OCI-LY7 (cell line): ENCODE results near the gene TMX1. TPM values are rescaled to one million over a fixed set of nuclear protein-coding genes. Genes with fewer than 3 reads are reported as not detected.

Experiments
- BruUV-seq: library from RNA; stranded (reverse); fragments of 400-500 nt; replicated peaks from 2 replicates; lab custom pipeline; 2021; lab: Mats Ljungman, UMichigan
- CTCF ChIA-PET: fragments of 300-600 bp; sonication (Branson Sonifier 250); formaldehyde crosslinking; loops from one replicate; lab custom pipeline; 2022; ENCODE audit warnings: antibody characterized with exemption; ENCODE audit not compliant: unreplicated experiment; lab: Charles Lee
- POLR2A ChIA-PET: fragments of 300-600 bp; sonication (Branson Sonifier 250); formaldehyde crosslinking; loops from one replicate; lab custom pipeline; 2022; ENCODE audit warnings: antibody characterized with exemption; lab: Charles Lee
- DNase-seq: peaks from one replicate; pipeline ENCODE4 v3.0.0-alpha.2; 2015; ENCODE audit warnings: low spot score
- H2AFZ ChIP-seq: fragments of 200-600 bp; sonication (generic), shearing (Covaris generic); 2 replicates; pipeline ENCODE4 v1.6.1; 2014; ENCODE audit warnings: mild to moderate bottlenecking, antibody characterized with exemption, low read length, moderate library complexity
- H3K27ac ChIP-seq: fragments of 200-600 bp; sonication (generic); 2 replicates; pipeline ENCODE4 v1.5.1; 2014; ENCODE audit warnings: mixed run types, low read depth, mild to moderate bottlenecking, moderate library complexity, low read length, inconsistent platforms; ENCODE audit not compliant: poor library complexity, severe bottlenecking
- H3K36me3 ChIP-seq: fragments of 200-600 bp; sonication (generic); 2 replicates; pipeline ENCODE4 v1.6.1; 2014; ENCODE audit warnings: mild to moderate bottlenecking, antibody characterized with exemption, low read length, moderate library complexity, mixed read lengths; ENCODE audit not compliant: insufficient read depth
- H3K4me1 ChIP-seq: fragments of 200-600 bp; sonication (generic); 2 replicates; pipeline ENCODE4 v1.5.1; 2014; ENCODE audit warnings: mild to moderate bottlenecking, low read length; ENCODE audit not compliant: insufficient read depth, poor library complexity, severe bottlenecking
- H3K4me2 ChIP-seq: fragments of 200-600 bp; sonication (generic); 2 replicates; pipeline ENCODE4 v1.6.1; 2014; ENCODE audit warnings: mild to moderate bottlenecking, low read length
- H3K4me3 ChIP-seq: fragments of 200-600 bp; sonication (generic); 2 replicates; pipeline ENCODE4 v1.5.1; 2014; ENCODE audit warnings: mild to moderate bottlenecking, low read depth, low read length; ENCODE audit not compliant: poor library complexity, severe bottlenecking
- H3K79me2 ChIP-seq: fragments of 200-600 bp; sonication (generic); 2 replicates; pipeline ENCODE4 v1.6.1; 2016; ENCODE audit warnings: low read depth, mild to moderate bottlenecking, low read length, moderate library complexity, mixed read lengths; ENCODE audit not compliant: insufficient read depth
- H3K9me2 ChIP-seq: fragments of 200-600 bp; sonication (generic); 2 replicates; pipeline ENCODE4 v1.6.1; 2016; ENCODE audit warnings: mild to moderate bottlenecking, low read length, mixed read lengths; ENCODE audit not compliant: insufficient read depth
- H3K9me3 ChIP-seq: fragments of 200-600 bp; sonication (generic); 2 replicates; pipeline ENCODE4 v1.6.1; 2014; ENCODE audit warnings: mild to moderate bottlenecking, mixed run types, low read length, mixed read lengths
- H4K20me1 ChIP-seq: fragments of 200-600 bp; sonication (generic); 2 replicates; pipeline ENCODE4 v1.6.1; 2014; ENCODE audit warnings: mild to moderate bottlenecking, antibody characterized with exemption, low read length, moderate library complexity, mixed read lengths; ENCODE audit not compliant: insufficient read depth
- EZH2phosphoT487 ChIP-seq: fragments of 200-600 bp; sonication (generic); IDR thresholded peaks from 2 replicates; pipeline ENCODE4 v1.6.1; 2018; ENCODE audit warnings: low read depth, borderline replicate concordance, mild to moderate bottlenecking, mixed run types, antibody characterized with exemption, low read length, moderate library complexity, mixed read lengths
- intact Hi-C: fragments of 100-400 bp; cut with micrococcal nuclease; formaldehyde crosslinking; loops from one replicate; pipeline ENCODE4 v1.10.0; 2022; ENCODE audit not compliant: unreplicated experiment
- total RNA-seq, 2 experiments: library from RNA; depleted of rRNA in 1 of 2; stranded (reverse); fragments of >200 nt in 1 of 2; shearing (Covaris generic) in 1 of 2; gene quantifications; 2 replicates each; pipeline ENCODE4 v1.2.3, GENCODE V29; 2014 to 2022
- TF ChIP-seq, protein P1 (sequence below): fragments of 200-600 bp; sonication (generic); conservative IDR thresholded peaks from 2 replicates; pipeline ENCODE4 v1.5.1; 2014; ENCODE audit warnings: mild to moderate bottlenecking, antibody characterized with exemption, low read length, moderate library complexity, mixed read lengths

The TMX1 gene
- total RNA-seq, 2 experiments from 2014 or later = 34.3 to 59.0 TPM

DNA sequence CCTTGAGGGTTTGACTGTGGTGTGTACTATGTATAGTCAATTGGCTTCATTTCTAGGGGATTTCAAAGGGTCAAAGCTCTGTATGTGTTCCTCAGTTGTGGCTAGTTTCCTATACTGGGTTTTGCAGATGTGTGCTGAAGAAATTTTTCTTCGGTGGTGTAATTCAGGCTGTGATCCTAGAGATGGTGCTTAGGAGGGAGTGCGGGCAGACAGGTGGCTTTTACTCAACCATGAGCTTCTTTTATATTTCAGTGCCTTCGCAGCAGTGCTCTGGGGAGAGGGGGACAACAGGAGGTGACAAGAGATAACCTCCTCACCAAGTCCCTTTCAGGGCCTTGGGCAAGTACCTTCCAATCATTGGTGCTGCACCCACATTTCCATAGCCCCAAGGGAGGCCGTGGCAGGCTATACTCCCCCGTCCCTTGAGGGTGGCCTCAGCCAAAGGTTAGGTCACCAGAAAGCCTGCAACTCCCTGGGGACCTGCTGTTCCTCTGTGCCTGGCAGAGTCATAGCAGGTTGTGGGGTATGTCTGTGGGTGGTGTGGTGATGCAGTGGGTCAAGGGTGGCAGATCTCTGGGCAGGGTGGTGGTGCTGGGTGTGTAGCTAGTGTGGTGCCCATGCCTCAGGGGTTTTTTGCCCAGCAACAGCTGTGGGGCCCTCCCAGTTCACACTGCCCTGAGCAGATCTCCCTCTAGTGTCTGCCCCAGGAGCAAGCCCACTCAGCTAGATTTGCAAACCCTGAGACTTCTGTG lies 37.0 kb upstream of the TMX1 start:
- no peaks in the 10 kb centered on the region for H3K9me2 ChIP-seq
- BruUV-seq = no TSS peak
- H2AFZ ChIP-seq = no peak overlapping the region
- H3K4me1 ChIP-seq = no peaks in the 10 kb centered on the region
- H3K79me2 ChIP-seq = no peaks in the 10 kb centered on the region
- H3K4me3 ChIP-seq = no peak overlapping the region
- no peak overlapping the region for H3K4me2 ChIP-seq
- no peaks in the 10 kb centered on the region for H4K20me1 ChIP-seq
- H3K27ac ChIP-seq = no peak overlapping the region
- no peaks in the 10 kb centered on the region for H3K9me3 ChIP-seq
- intact Hi-C loops = no loop called here
- H3K36me3 ChIP-seq = no peaks in the 10 kb centered on the region
- ChIA-PET CTCF (no interaction called here), POLR2A (interaction anchor here (0.6 to 1.1 kb wide), 3 partner anchors 29 to 239 kb away, joined by 3 to 4 read pairs (median 3); no protein-coding TSS in a partner anchor)
- TF ChIP-seq, protein P1, sequence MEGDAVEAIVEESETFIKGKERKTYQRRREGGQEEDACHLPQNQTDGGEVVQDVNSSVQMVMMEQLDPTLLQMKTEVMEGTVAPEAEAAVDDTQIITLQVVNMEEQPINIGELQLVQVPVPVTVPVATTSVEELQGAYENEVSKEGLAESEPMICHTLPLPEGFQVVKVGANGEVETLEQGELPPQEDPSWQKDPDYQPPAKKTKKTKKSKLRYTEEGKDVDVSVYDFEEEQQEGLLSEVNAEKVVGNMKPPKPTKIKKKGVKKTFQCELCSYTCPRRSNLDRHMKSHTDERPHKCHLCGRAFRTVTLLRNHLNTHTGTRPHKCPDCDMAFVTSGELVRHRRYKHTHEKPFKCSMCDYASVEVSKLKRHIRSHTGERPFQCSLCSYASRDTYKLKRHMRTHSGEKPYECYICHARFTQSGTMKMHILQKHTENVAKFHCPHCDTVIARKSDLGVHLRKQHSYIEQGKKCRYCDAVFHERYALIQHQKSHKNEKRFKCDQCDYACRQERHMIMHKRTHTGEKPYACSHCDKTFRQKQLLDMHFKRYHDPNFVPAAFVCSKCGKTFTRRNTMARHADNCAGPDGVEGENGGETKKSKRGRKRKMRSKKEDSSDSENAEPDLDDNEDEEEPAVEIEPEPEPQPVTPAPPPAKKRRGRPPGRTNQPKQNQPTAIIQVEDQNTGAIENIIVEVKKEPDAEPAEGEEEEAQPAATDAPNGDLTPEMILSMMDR = no peak
- no peak for TF ChIP-seq EZH2phosphoT487
- DNase-seq = no peak

DNA sequence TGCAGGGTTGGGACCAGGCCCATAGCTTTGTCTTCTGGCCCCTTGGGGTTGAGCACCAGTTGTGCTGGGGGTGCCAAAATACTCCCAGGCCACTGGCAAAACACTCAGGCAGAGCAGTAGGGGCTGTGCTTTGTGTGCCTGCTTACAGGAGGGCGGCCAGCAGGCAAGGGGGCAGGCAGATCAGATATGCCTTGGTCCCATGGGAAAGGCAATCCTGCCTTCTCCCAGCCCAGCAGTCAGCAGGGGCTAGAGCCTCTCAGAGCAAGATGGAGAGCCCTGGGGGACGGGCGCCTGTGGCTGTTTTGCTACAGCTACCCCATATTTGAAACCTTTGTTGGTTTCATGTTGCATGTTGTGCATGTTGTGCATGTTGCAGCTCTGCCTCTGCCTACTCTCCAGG lies 36.2 kb upstream of the TMX1 start:
- Histone ChIP-seq H3K79me2 (no peaks in the 10 kb centered on the region), H3K4me2 (no peak overlapping the region)
- POLR2A ChIA-PET = interaction anchor here (0.6 to 1.0 kb wide), 2 partner anchors 81 to 239 kb away, joined by 3 read pairs; no protein-coding TSS in a partner anchor

More for the DNA sequence above, 36.2 kb upstream of the TMX1 start:
- DNase-seq = no peak
- H3K4me1 ChIP-seq = no peaks in the 10 kb centered on the region
- H3K27ac ChIP-seq = no peak overlapping the region
- H4K20me1 ChIP-seq = no peaks in the 10 kb centered on the region
- H3K36me3 ChIP-seq = no peaks in the 10 kb centered on the region
- no peak for TF ChIP-seq EZH2phosphoT487
- TF ChIP-seq, protein P1 = no peak
- BruUV-seq = no TSS peak
- no peaks in the 10 kb centered on the region for H3K9me2 ChIP-seq
- CTCF ChIA-PET = no interaction called here
- no peak overlapping the region for H2AFZ ChIP-seq
- no peaks in the 10 kb centered on the region for H3K9me3 ChIP-seq
- intact Hi-C loops = no loop called here
- no peak overlapping the region for H3K4me3 ChIP-seq
